K562 (cell line): Measurements from ENCODE around the gene C6orf89. TPM values are rescaled to one million over a fixed set of nuclear protein-coding genes. Genes with fewer than 3 reads are reported as not detected.

ENCODE experiments used
- BMI1 ChIP-seq: fragments of 150-350 bp; IDR thresholded peaks from 2 replicates; pipeline ENCODE4 v1.6.1; 2014; ENCODE audit warnings: low read length
- EHMT2 ChIP-seq: fragments of 450-650 bp; IDR thresholded peaks from 2 replicates; pipeline ENCODE4 v1.6.1; 2018; ENCODE audit warnings: antibody characterized with exemption
- ERF ChIP-seq: fragments of 450-650 bp; formaldehyde crosslinking; IDR thresholded peaks from 2 replicates; pipeline ENCODE4 v1.4.0; 2020; ENCODE audit warnings: mild to moderate bottlenecking, mixed read lengths
- MCM3 ChIP-seq: fragments of 450-650 bp; IDR thresholded peaks from 2 replicates; pipeline ENCODE4 v1.6.1; 2016
- MCM7 ChIP-seq, 2 experiments: fragments of 450-650 bp; IDR thresholded peaks; 2 replicates each; pipeline ENCODE4 v1.6.1; 2016 to 2018
- SLC30A9 ChIP-seq: fragments of 250-450 bp; sonication (Bioruptor Pico); IDR thresholded peaks from 2 replicates; pipeline ENCODE4 v1.8.0; 2022; ENCODE audit warnings: mild to moderate bottlenecking, moderate library complexity
- SREBF2 ChIP-seq: sonication (generic); formaldehyde crosslinking; IDR thresholded peaks from 2 replicates; pipeline ENCODE4 v1.4.0; 2020; ENCODE audit warnings: mild to moderate bottlenecking, missing genetic modification reagents
- TAF1 ChIP-seq: IDR thresholded peaks from 2 replicates; pipeline ENCODE4 v1.6.1; 2011; ENCODE audit warnings: mild to moderate bottlenecking, low read length, moderate library complexity; ENCODE audit not compliant: insufficient read depth, control insufficient read depth, severe bottlenecking; ENCODE audit errors: extremely low read depth
- TCF7 ChIP-seq: sonication (generic); IDR thresholded peaks from 2 replicates; pipeline ENCODE4 v1.6.1; 2016; ENCODE audit warnings: antibody characterized with exemption, borderline replicate concordance
- TEAD1 ChIP-seq, 2 experiments: fragments of 450-650 bp in 1 of 2; sonication (generic) in 1 of 2; formaldehyde crosslinking; IDR thresholded peaks; 2 replicates each; pipeline versions ENCODE4 v1.4.0 to v1.8.0; 2020 to 2022; ENCODE audit warnings: mild to moderate bottlenecking in 2 of 2, missing genetic modification reagents in 1 of 2
- ZFX ChIP-seq: sonication (generic); formaldehyde crosslinking; IDR thresholded peaks from 2 replicates; pipeline ENCODE4 v1.8.0; 2022; ENCODE audit warnings: mild to moderate bottlenecking, missing genetic modification reagents, moderate library complexity
- ZNF212 ChIP-seq: fragments of 450-650 bp; formaldehyde crosslinking; IDR thresholded peaks from 2 replicates; pipeline ENCODE4 v1.4.0; 2020; ENCODE audit warnings: mild to moderate bottlenecking
- ZNF41 ChIP-seq: fragments of 250-450 bp; sonication (Bioruptor Pico); conservative IDR thresholded peaks from 2 replicates; pipeline ENCODE4 v1.4.0; 2020; ENCODE audit warnings: mild to moderate bottlenecking
- polyA plus RNA-seq, 8 experiments: library from polyadenylated mRNA; depleted of rRNA in 4 of 8; stranded (reverse) in 5 of 8; unstranded in 3 of 8; fragments of >200 nt; fragmentation: Nextera tagmentation in 2 of 8; fragmentation: Illumina TruSeq in 1 of 8; extraction: Ambion mirVana in 2 of 8; extraction: Trizol in 1 of 8; gene quantifications; 2 replicates each; pipeline versions ENCODE4 v1.2.1 to v1.2.3, GENCODE V29; 2011 to 2014; ENCODE audit warnings: inconsistent platforms in 1 of 8, missing spikeins in 1 of 8
- total RNA-seq, 7 experiments: library from RNA; depleted of rRNA in 6 of 7; stranded (reverse); fragments of >200 nt in 6 of 7; fragmentation: Illumina TruSeq in 2 of 7; extraction: Trizol in 2 of 7; gene quantifications; 2 replicates each; pipeline versions ENCODE4 v1.2.1 to v1.2.3, GENCODE V29; 2011 to 2021; ENCODE audit warnings: low replicate concordance in 1 of 7
- TF ChIP-seq, protein P1 (sequence below): fragments of 250-450 bp; sonication (Bioruptor Pico); IDR thresholded peaks from 2 replicates; pipeline ENCODE4 v1.4.0; 2020; ENCODE audit warnings: borderline replicate concordance
- TF ChIP-seq, protein P2 (sequence below): fragments of 200-800 bp; sonication (Bioruptor generic); IDR thresholded peaks from 2 replicates; pipeline ENCODE4 v1.6.1; 2017; ENCODE audit warnings: missing genetic modification characterization, missing compliant biosample characterization
- TF ChIP-seq, protein P3 (sequence below): fragments of 450-650 bp; formaldehyde crosslinking; IDR thresholded peaks from 2 replicates; pipeline ENCODE4 v1.4.0; 2020; ENCODE audit warnings: mild to moderate bottlenecking, moderate library complexity
- TF ChIP-seq, protein P4 (sequence below): fragments of 450-650 bp; IDR thresholded peaks from 2 replicates; pipeline ENCODE4 v1.6.1; 2018; ENCODE audit warnings: mild to moderate bottlenecking, low read depth; ENCODE audit not compliant: partially characterized antibody
- TF ChIP-seq, protein P5 (sequence below): IDR thresholded peaks from 2 replicates; pipeline ENCODE4 v1.6.1; 2014; ENCODE audit warnings: antibody characterized with exemption
- TF ChIP-seq, protein P6 (sequence below), 2 experiments: fragments of 450-650 bp in 1 of 2; sonication (generic) in 1 of 2; formaldehyde crosslinking; conservative IDR thresholded peaks; 2 replicates each; pipeline versions ENCODE4 v1.4.0 to v1.8.1; 2020 to 2022; ENCODE audit warnings: mild to moderate bottlenecking in 1 of 2, missing genetic modification reagents in 1 of 2

C6orf89 gene
- total and polyA plus RNA-seq, 9 of the 15 experiments (the other 6 are each of a cell fraction or from before 2014, with no cell fraction given) = 35.2 to 111 (median 58.5) TPM

DNA sequence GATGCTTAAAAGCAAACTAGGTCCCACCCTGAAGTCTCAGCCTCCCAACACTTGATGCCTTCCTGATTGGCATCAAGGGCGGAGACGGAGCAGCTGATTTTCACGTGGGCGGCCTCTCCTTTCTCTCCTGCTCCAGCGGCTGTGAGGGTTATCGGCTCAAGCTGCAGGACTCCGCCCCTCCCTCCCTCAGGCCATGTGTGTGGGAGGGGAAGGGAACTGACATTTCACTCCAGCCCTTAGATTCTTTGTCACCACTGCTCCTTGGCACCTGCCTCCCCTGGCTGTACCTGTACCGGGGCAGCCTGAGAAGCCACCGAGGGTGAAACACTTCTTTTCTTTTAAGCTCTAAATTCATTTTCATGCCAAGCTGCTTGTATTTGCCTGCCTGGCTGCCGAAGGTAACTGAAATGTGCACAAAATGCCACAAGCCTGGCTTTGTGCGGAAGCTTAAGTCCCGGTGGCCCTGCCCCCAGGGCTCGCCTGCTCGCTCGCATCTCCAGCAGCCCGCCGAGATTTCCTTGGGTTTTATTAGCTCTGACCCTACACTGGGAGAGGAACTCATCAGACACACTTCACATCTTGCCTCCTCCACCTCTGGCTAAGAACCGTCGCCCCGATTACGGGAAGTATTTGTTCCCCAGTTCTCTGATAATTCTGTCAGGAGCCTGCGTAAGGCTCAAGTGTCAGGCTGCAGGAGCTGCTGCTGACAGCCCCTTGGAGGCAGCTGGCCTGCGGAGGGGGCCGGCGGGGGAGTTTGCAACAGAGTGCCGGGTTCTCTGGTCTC is 36.9 kb upstream of the C6orf89 start (continued):
- TF ChIP-seq, protein P1, sequence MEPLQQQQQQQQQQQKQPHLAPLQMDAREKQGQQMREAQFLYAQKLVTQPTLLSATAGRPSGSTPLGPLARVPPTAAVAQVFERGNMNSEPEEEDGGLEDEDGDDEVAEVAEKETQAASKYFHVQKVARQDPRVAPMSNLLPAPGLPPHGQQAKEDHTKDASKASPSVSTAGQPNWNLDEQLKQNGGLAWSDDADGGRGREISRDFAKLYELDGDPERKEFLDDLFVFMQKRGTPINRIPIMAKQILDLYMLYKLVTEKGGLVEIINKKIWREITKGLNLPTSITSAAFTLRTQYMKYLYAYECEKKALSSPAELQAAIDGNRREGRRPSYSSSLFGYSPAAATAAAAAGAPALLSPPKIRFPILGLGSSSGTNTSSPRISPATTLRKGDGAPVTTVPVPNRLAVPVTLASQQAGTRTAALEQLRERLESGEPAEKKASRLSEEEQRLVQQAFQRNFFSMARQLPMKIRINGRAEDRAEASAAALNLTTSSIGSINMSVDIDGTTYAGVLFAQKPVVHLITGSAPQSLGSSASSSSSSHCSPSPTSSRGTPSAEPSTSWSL = no peak
- TF ChIP-seq EHMT2 (no peak), MCM3 (no peak), TEAD1 (CRISPR knock-in tag; IDR thresholded peaks at IDR 0.05) (0 out of 4 replicates have a peak, but pooled peaks have one; percentile 40 to 66), ERF (CRISPR knock-in tag) (no peak), TCF7 (peak; percentile 65; the same call in 1 of the 2 replicates), SREBF2 (no peak), ZFX (CRISPR knock-in tag) (peak; percentile 19; the same call in 1 of the 2 replicates), BMI1 (no peak), TAF1 (no peak), ZNF212 (CRISPR knock-in tag) (no peak), SLC30A9 (CRISPR knock-in tag) (no peak), MCM7 (IDR thresholded peaks at IDR 0.05) (no peak), ZNF41 (no peak)
- TF ChIP-seq, protein P2, sequence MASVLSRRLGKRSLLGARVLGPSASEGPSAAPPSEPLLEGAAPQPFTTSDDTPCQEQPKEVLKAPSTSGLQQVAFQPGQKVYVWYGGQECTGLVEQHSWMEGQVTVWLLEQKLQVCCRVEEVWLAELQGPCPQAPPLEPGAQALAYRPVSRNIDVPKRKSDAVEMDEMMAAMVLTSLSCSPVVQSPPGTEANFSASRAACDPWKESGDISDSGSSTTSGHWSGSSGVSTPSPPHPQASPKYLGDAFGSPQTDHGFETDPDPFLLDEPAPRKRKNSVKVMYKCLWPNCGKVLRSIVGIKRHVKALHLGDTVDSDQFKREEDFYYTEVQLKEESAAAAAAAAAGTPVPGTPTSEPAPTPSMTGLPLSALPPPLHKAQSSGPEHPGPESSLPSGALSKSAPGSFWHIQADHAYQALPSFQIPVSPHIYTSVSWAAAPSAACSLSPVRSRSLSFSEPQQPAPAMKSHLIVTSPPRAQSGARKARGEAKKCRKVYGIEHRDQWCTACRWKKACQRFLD (CRISPR knock-in tag) = peak; percentile 84; the same call in 1 of the 2 replicates
- TF ChIP-seq, protein P3, sequence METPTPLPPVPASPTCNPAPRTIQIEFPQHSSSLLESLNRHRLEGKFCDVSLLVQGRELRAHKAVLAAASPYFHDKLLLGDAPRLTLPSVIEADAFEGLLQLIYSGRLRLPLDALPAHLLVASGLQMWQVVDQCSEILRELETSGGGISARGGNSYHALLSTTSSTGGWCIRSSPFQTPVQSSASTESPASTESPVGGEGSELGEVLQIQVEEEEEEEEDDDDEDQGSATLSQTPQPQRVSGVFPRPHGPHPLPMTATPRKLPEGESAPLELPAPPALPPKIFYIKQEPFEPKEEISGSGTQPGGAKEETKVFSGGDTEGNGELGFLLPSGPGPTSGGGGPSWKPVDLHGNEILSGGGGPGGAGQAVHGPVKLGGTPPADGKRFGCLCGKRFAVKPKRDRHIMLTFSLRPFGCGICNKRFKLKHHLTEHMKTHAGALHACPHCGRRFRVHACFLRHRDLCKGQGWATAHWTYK (CRISPR knock-in tag) = no peak
- TF ChIP-seq, protein P4, sequence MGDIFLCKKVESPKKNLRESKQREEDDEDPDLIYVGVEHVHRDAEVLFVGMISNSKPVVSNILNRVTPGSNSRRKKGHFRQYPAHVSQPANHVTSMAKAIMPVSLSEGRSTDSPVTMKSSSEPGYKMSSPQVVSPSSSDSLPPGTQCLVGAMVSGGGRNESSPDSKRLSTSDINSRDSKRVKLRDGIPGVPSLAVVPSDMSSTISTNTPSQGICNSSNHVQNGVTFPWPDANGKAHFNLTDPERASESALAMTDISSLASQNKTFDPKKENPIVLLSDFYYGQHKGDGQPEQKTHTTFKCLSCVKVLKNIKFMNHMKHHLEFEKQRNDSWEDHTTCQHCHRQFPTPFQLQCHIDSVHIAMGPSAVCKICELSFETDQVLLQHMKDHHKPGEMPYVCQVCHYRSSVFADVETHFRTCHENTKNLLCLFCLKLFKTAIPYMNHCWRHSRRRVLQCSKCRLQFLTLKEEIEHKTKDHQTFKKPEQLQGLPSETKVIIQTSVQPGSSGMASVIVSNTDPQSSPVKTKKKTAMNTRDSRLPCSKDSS = no peak
- TF ChIP-seq, protein P5, sequence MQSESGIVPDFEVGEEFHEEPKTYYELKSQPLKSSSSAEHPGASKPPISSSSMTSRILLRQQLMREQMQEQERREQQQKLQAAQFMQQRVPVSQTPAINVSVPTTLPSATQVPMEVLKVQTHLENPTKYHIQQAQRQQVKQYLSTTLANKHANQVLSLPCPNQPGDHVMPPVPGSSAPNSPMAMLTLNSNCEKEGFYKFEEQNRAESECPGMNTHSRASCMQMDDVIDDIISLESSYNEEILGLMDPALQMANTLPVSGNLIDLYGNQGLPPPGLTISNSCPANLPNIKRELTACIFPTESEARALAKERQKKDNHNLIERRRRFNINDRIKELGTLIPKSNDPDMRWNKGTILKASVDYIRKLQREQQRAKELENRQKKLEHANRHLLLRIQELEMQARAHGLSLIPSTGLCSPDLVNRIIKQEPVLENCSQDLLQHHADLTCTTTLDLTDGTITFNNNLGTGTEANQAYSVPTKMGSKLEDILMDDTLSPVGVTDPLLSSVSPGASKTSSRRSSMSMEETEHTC = peak; percentile 94
- TF ChIP-seq, protein P6, sequence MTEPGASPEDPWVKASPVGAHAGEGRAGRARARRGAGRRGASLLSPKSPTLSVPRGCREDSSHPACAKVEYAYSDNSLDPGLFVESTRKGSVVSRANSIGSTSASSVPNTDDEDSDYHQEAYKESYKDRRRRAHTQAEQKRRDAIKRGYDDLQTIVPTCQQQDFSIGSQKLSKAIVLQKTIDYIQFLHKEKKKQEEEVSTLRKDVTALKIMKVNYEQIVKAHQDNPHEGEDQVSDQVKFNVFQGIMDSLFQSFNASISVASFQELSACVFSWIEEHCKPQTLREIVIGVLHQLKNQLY (CRISPR knock-in tag; conservative IDR thresholded peaks at IDR 0.05) = no peak
